ENCODE data around the gene CELSR2.

DNA sequence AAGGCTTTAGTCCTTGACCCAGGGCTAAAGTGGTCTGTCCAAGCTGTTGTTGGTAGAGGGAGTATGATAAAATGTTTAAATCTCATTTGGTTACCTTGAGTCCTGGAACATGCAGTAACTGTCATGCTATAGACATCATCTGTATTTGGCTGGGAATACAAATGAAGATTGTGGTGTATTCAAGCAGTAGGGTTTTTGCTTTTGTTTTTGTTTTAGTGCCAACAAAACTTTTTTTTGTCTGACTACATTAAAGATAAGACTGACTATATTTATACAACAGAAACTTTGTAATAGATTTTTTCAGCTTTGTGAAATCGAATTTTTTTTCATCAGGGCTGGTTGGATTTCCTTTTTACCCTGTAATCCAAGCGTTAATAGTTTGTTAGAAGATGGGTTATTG is 43.0 kb upstream of the CELSR2 start:
- TF ChIP-seq, protein P1, sequence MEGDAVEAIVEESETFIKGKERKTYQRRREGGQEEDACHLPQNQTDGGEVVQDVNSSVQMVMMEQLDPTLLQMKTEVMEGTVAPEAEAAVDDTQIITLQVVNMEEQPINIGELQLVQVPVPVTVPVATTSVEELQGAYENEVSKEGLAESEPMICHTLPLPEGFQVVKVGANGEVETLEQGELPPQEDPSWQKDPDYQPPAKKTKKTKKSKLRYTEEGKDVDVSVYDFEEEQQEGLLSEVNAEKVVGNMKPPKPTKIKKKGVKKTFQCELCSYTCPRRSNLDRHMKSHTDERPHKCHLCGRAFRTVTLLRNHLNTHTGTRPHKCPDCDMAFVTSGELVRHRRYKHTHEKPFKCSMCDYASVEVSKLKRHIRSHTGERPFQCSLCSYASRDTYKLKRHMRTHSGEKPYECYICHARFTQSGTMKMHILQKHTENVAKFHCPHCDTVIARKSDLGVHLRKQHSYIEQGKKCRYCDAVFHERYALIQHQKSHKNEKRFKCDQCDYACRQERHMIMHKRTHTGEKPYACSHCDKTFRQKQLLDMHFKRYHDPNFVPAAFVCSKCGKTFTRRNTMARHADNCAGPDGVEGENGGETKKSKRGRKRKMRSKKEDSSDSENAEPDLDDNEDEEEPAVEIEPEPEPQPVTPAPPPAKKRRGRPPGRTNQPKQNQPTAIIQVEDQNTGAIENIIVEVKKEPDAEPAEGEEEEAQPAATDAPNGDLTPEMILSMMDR (IDR thresholded peaks at IDR 0.05): no peak
- TF ChIP-seq POLR2A (IDR thresholded peaks at IDR 0.05): no peak

All from breast epithelium (tissue), 3 donors.